OCI-LY1 (cell line): ENCODE results near the gene TBC1D2B.

Source experiments
- CTCF ChIP-seq: fragments of 200-600 bp; sonication (generic), shearing (Covaris generic); IDR thresholded peaks from 2 replicates; pipeline ENCODE4 v1.5.1; 2017; ENCODE audit warnings: mild to moderate bottlenecking, antibody characterized with exemption, low read length, moderate library complexity, mixed read lengths
- EZH2 ChIP-seq: fragments of 200-600 bp; sonication (generic), shearing (Covaris generic); IDR thresholded peaks from 2 replicates; pipeline ENCODE4 v1.8.0; 2017; ENCODE audit warnings: borderline replicate concordance, mixed run types, mild to moderate bottlenecking, antibody characterized with exemption, low read length, moderate library complexity, mixed read lengths

- no peak for TF ChIP-seq CTCF
- TF ChIP-seq EZH2, result no peak
Observed at GRCh38 chr15:78056714-78057269, 20.7 kb downstream of the TBC1D2B start.
